Ishikawa (cell line): ENCODE measurements around the gene SLC6A19.

ENCODE experiments used
- CEBPB ChIP-seq: IDR thresholded peaks from 2 replicates; pipeline ENCODE4 v1.6.1; 2012
- CREB1 ChIP-seq: IDR thresholded peaks from 2 replicates; pipeline ENCODE4 v1.6.1; 2012; ENCODE audit warnings: low read depth
- EP300 ChIP-seq: IDR thresholded peaks from 2 replicates; pipeline ENCODE4 v1.6.1; 2012; ENCODE audit warnings: borderline replicate concordance
- FOXM1 ChIP-seq: IDR thresholded peaks from 2 replicates; pipeline ENCODE4 v1.6.1; 2012; ENCODE audit warnings: low read depth, borderline replicate concordance
- NFIC ChIP-seq: IDR thresholded peaks from 2 replicates; pipeline ENCODE4 v1.6.1; 2012
- RAD21 ChIP-seq: IDR thresholded peaks from 2 replicates; pipeline ENCODE4 v1.6.1; 2012; ENCODE audit warnings: low read depth
- REST ChIP-seq: IDR thresholded peaks from 2 replicates; pipeline ENCODE4 v1.6.1; 2012; ENCODE audit warnings: low read depth, mild to moderate bottlenecking
- TAF1 ChIP-seq: IDR thresholded peaks from 2 replicates; pipeline ENCODE4 v1.6.1; 2012; ENCODE audit warnings: low read depth, mild to moderate bottlenecking
- TCF12 ChIP-seq: IDR thresholded peaks from 2 replicates; pipeline ENCODE4 v1.6.1; 2012; ENCODE audit warnings: low read depth
- TEAD4 ChIP-seq: IDR thresholded peaks from 2 replicates; pipeline ENCODE4 v1.6.1; 2012
- USF1 ChIP-seq: IDR thresholded peaks from 2 replicates; pipeline ENCODE4 v1.6.1; 2012
- ZBTB7A ChIP-seq: IDR thresholded peaks from 2 replicates; pipeline ENCODE4 v1.6.1; 2012; ENCODE audit warnings: low read depth

GRCh38 chr5:1222621-1223277, 21.4 kb downstream of the SLC6A19 start:
- no peak for TF ChIP-seq CREB1
- TF ChIP-seq FOXM1 = no peak
- TF ChIP-seq TAF1 = no peak
- TF ChIP-seq TCF12 = no peak
- TF ChIP-seq CEBPB = no peak
- TF ChIP-seq NFIC = no peak
- TF ChIP-seq RAD21 = no peak
- no peak for TF ChIP-seq REST
- no peak for TF ChIP-seq EP300
- TF ChIP-seq ZBTB7A = no peak
- TF ChIP-seq TEAD4 = no peak
- TF ChIP-seq USF1 = no peak
